Activated naive CD4-positive, alpha-beta T cell treated with anti-CD3 and anti-CD28 coated beads, Interleukin-2, amount 50 U/mL, for 16 hours (primary cell): ENCODE results near the gene NFKB1.
A peak's percentile ranks its signal among the peaks of the same experiment; 100 is the strongest.

ENCODE experiments used
- DNase-seq: peaks from one replicate; pipeline ENCODE4 v3.0.0-alpha.2; 2020

The NFKB1 gene

DNA sequence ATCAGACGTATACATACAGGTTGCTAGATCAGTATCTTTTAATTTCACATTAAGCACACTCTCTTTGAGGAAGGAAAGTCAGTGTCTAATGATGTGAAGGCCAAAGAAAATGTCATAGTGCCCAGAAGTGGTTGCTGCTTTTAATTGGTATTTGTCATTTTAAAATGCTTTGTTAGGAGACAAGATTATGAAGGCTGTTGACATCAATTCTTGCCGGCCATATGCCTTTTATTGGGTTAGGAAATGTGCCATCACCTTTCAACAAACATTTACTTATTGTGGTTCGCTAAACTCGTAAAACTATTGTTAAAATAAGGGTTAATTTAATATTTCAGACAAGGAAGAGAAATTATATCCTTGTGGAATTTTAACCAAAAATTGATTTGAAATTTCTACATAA, 32.2 kb downstream of the NFKB1 start:
- DNase-seq = no peak

GRCh38 chr4:102533904-102534303, 32.7 kb downstream of the NFKB1 start:
- DNase-seq = no peak

DNA sequence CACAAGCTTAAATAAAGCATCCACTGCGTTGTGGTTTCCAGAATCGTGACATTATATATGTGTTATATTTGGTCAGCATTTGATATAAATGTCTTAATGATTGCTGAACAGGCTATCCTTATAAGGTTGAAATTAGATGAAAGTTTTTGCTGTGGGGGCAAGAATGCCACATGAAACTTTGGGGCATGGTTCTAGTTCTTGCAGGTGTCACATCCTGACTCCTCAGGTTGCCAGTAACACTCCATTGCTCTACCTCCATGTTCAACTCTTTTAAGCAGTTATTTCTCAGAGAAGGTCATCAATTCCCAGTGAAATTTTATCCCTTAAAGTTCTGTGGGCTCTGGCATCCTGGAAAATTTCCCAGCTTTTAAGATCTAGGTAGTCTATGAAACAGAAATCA, 33.7 kb downstream of the NFKB1 start:
- DNase-seq = no peak

DNA sequence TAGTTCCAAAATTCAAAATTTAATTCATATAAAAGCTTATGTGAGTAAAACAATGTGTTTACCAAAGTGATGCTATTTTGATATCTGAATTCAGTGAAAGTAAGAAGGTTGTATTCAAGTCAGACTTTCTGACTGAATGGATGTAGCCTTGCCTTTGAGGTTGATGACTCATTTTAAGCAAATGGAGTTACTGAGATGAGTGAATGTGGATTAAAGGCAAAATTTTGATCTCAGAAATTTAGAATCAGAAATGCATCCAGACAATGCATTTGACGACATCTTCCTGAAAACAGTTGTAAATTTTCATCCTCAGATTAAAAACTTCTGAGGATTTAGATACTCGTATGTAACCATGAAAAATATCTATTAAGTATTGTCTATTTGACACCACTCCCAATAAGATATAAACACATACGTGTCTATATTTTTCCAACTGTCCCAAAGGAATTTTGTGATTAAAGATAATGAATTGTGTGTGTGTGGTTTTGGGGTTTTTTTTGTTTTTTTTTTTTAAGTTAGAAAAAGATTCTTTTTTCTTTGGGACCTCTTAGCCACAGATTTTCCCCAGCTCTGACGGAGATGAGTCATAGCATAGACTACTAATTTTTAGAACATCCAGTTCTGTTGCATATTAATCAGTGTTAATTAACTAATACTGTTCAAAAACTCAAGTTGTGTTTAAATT, 34.4 kb downstream of the NFKB1 start:
- no peak for DNase-seq

- DNase-seq = no peak
Measured at GRCh38 chr4:102536768-102537167, 35.6 kb downstream of the NFKB1 start.

- DNase-seq = no peak
Measured at GRCh38 chr4:102537269-102537668, 36.1 kb downstream of the NFKB1 start.

DNA sequence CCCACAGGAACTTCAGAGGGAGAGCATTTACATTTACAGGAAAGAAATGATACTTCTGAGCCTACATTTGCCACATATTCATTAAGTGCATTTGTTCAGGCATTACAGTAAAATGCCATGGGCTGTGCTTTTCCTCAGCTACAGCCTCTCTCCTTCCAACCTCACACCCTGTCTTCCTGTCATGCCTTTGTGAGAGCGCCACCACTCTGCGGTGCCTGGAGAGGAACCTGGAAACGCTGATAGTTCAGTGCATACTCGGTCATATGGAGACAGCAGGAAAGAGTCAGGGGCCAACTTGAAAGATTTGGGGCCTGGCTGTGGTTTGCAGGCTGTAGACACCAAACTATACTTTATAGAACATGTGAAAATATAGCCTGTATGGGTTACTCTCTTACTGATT, 40.5 kb downstream of the NFKB1 start:
- DNase-seq = no peak

DNA sequence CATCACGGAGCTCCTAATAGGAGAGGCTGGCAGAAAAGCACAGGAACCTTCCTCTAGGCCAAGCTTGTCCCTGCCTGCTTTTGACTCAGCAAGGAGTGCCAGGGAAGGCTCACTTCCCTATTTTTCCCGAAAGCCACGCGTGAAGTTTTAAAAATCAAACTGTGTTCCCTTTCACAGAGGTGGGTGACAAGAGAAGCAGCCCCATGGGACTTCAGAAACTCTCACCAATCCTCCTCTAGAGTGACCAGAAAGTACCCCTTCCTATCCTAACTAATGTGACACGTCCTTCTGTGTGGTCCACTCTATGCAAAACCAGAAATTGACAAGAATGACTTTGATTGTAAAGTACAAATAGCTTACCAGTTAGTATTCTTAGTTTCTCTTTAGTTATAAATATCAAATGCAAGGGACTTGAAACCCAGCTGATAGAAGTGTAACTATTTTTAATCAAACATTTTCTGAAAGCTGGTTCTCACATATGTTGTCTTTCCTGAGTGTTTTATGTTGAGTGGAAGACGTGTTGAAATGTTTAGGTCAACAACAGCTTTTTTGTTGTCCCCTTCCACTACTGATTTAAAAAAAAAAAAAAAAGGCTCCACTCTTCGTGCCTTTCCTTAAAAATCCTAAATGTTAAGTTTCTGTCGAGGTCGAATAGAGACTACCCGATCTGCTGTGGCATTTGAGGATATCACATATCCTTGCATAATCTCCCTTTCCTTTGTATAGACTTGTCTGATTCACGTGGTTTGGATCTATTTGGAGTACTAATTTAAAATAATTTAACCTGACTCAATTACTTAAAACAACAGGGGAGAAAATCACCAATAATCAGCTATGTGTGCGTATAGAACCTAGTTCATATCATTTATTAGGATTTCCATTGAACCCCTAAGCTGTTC, 42.1 kb downstream of the NFKB1 start:
- no peak for DNase-seq

- no peak for DNase-seq
Measured at GRCh38 chr4:102546635-102547034, 45.5 kb downstream of the NFKB1 start.

- no peak for DNase-seq
Measured at GRCh38 chr4:102547973-102548372, 46.8 kb downstream of the NFKB1 start.

DNA sequence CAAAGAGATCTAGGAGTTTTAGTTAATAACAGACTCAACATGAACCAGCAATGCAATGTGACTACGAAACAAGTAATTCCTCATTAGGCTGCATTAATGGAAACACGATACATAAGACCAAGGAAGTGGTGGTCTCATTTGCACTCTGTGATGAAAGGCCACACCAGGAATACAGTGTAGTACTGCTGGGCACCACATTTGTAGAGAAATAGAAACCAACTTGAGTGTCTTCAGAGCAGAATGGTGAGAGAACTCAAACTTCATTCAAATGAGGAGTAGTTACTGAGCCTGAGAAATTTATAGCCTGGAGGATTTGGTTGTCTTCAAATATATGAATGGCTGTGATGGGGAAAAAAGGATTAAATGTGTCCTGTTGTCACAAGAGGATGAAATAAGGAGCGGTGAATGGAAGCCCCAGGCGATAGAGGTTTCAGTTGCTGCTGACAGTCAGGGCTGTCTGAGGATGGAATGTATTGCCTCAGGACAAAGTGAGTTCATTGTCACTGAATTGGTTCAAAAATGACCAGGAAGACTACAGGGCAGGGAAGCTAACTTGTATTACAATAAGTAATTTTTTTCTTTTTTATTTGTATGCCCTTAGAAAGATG, 50.9 kb downstream of the NFKB1 start:
- DNase-seq = no peak

DNA sequence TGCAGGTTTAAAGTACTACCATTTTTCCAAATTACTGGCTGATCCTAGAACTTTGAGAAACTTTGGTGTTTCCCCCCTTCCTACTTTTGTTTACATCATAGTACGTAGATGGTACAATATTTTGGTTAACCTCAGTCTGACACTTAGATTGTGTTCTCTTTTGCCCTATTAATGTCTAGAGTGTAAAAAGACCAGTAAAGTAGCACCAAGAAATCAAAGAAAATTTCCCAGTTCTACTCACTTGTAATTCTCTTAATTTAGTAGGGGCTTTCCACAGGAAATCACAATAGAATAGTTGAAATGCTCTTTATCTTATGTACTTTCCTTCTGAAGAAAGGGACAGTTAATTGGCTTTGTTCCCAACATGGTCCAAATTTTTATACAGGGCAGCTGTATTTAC, 51.6 kb downstream of the NFKB1 start:
- no peak for DNase-seq

- DNase-seq = no peak
Measured at GRCh38 chr4:102553982-102554381, 52.8 kb downstream of the NFKB1 start.

GRCh38 chr4:102554482-102554881, 53.3 kb downstream of the NFKB1 start:
- DNase-seq = no peak

DNA sequence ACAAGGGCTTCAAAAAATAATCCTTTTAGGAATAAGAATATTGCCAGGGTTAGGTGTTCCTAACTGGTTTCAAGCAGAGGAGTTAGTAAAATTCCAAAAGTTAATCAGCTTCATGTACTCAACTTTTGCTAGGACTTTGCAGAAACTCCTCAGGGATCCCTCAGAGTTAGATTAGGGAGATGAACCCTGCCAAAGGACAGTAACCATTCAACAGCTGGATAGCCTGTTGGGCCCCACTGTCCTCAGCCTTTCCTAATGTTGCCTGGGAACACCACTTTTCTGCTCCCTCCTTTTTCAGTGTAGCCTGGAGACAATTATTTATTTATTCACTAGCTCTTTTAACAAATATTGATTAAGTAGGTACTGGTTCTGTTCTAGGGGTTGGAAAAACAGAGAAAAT, 53.8 kb downstream of the NFKB1 start:
- DNase-seq = no peak

- no peak for DNase-seq
Measured at GRCh38 chr4:102557636-102558035, 56.5 kb downstream of the NFKB1 start.

DNA sequence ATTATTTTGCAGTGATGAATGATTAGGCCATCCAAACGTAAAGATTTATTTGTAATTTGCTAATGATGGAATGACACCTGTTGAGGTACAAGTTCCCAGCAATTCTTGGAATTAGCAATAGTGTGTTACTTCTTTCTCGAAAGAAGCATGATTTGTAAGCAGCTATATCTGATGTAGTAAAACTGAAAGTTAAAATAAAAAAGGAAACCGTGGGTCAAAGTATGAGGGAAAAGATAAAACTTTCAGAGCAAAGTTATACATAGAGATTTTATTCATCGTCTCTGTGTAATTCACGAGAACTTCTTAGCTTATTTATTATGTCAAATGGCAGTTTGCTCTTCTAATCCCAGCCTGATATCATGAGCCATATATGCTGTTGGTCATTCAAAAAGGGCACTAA, 59.0 kb downstream of the NFKB1 start:
- no peak for DNase-seq

- no peak for DNase-seq
Measured at GRCh38 chr4:102560571-102561341, 59.6 kb downstream of the NFKB1 start.

GRCh38 chr4:102563000-102563399, 61.8 kb downstream of the NFKB1 start:
- DNase-seq = no peak

- DNase-seq = peak; percentile 35
Measured at GRCh38 chr4:102564399-102565059, 63.4 kb downstream of the NFKB1 start.

DNA sequence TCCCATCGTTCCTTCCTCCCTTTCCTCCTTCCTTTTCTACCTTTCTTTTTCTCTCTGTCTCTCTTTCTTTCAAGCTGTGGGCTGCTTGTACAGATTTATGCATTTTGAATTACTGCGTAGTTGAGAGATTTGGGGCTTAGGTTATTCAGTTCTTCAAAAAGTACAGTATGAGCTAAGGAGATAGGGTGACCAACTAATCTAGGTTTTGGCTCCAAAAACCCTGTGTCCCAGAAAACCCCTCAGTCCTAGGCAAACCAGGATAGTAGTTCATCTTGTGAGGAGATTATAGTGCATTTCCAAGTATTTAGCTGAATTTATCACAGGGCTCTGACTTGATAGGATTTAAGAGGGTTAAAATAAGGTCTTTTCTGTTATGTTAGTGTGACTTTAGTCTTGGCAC, 64.5 kb downstream of the NFKB1 start:
- DNase-seq = no peak

DNA sequence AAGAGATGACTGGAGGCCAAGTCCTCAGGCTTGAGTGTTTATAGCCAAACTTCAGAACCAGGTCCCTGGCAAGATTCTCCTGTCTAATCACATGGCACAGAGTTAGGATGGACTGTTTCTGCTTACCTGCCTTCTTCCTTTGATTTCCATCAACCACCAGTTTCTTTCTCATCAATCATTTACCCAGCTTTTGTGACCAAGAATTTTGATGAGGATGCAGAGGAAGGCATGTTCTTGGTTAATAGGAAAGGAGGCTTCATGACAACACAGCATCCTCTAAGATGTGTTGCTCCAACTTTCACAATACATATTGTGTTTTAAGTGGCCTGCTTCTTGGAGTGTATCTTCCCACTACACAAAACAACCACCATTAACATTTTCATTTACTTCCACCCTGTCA, 65.3 kb downstream of the NFKB1 start:
- no peak for DNase-seq

DNA sequence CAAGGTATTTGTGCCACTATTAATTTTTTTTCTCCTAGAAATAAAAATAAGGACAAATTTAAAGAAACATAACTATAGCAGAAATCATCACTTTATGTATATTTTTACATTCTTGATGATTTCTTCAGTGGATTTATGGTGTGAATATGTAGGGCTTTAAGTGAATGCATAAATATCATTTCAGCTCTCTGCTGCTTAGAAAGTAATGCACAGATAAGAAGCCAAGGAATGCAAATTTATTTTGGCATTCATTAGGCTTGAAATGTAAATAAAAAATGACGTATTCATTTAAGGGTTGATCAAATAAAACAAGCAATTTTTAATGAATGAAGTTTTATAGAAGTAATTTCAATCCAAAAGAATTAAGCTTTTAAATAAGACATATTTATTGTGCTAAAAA, 66.3 kb downstream of the NFKB1 start:
- DNase-seq = no peak
